DMS153 (cell line): ENCODE data around the gene PGS1.
"Not testable (repeated sequence)": the region's sequence is repeated elsewhere in the genome, so short reads cannot be mapped to it uniquely, and the experiment has no call there.

Experiments used
- DNase-seq: peaks from one replicate; lab custom pipeline; 2025; lab: John Stamatoyannopoulos, UW

The PGS1 gene

GRCh38 chr17:78448356-78448993, 70.0 kb downstream of the PGS1 start:
- no peak for DNase-seq

- no peak for DNase-seq
These were observed 71.6 kb downstream of the PGS1 start for GRCh38 chr17:78449983-78450595.

GRCh38 chr17:78450696-78451345, 72.4 kb downstream of the PGS1 start:
- DNase-seq, result no peak

GRCh38 chr17:78451753-78452152, 73.3 kb downstream of the PGS1 start:
- DNase-seq, result no peak

GRCh38 chr17:78454346-78454745, 75.9 kb downstream of the PGS1 start:
- DNase-seq, result no peak

- DNase-seq, result no peak
These were observed 79.6 kb downstream of the PGS1 start for GRCh38 chr17:78458091-78458490.

- peak; percentile 46 for DNase-seq
These were observed 80.4 kb downstream of the PGS1 start for GRCh38 chr17:78458736-78459335.

GRCh38 chr17:78459696-78460095, 81.2 kb downstream of the PGS1 start:
- DNase-seq, result no peak

GRCh38 chr17:78460176-78460675, 81.8 kb downstream of the PGS1 start:
- no peak for DNase-seq

- DNase-seq, result no peak
These were observed 82.7 kb downstream of the PGS1 start for GRCh38 chr17:78460951-78461798.

GRCh38 chr17:78461799-78462053, 83.3 kb downstream of the PGS1 start:
- DNase-seq, result no peak

- no peak for DNase-seq
These were observed 83.7 kb downstream of the PGS1 start for GRCh38 chr17:78462148-78462547.

GRCh38 chr17:78466109-78466785, 87.8 kb downstream of the PGS1 start:
- DNase-seq, result not testable (repeated sequence)

GRCh38 chr17:78466786-78467715, 88.6 kb downstream of the PGS1 start:
- no peak for DNase-seq

GRCh38 chr17:78468366-78468765, 89.9 kb downstream of the PGS1 start:
- no peak for DNase-seq

GRCh38 chr17:78469443-78469842, 91.0 kb downstream of the PGS1 start:
- no peak for DNase-seq

- DNase-seq, result no peak
These were observed 93.2 kb downstream of the PGS1 start for GRCh38 chr17:78471635-78472034.

GRCh38 chr17:78472035-78472905, 93.8 kb downstream of the PGS1 start:
- no peak for DNase-seq

- DNase-seq, result no peak
These were observed 95.6 kb downstream of the PGS1 start for GRCh38 chr17:78473951-78474613.
